GM18519 (cell line): ENCODE measurements around the gene BGLAP.
"Not testable (repeated sequence)": the region's sequence is repeated elsewhere in the genome, so short reads cannot be mapped to it uniquely, and the experiment has no call there.

ENCODE experiments used
- ATAC-seq: cut with Tn5 transposase; IDR thresholded peaks from one replicate; pipeline ENCODE4 v1.9.1; 2021; ENCODE audit warnings: mild to moderate bottlenecking, moderate library complexity; ENCODE audit not compliant: unreplicated experiment, low FRiP score

Gene BGLAP

DNA sequence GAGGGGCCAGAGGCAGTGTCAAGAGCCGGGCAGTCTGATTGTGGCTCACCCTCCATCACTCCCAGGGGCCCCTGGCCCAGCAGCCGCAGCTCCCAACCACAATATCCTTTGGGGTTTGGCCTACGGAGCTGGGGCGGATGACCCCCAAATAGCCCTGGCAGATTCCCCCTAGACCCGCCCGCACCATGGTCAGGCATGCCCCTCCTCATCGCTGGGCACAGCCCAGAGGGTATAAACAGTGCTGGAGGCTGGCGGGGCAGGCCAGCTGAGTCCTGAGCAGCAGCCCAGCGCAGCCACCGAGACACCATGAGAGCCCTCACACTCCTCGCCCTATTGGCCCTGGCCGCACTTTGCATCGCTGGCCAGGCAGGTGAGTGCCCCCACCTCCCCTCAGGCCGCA lies at the start of gene BGLAP:
Gene BGLAP (plus strand): TSS at position 259 of the 400 bp plus-strand sequence. CDS start 48 bp downstream, at position 307.
- no peak for ATAC-seq

DNA sequence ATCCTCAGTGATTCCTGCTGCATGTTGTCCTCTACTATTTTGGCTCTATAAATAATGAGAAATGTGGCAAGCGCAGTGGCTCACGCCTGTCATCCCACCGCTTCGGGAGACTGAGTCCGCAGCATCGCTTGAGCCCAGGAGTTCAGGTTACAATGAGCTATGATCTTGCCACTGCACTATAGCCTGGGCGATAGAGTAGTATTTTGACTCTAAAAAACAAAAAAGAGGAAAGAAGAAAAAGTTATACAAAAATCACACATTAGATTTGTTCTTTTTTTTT lies 48.8 kb upstream of the BGLAP start:
- no peak for ATAC-seq

DNA sequence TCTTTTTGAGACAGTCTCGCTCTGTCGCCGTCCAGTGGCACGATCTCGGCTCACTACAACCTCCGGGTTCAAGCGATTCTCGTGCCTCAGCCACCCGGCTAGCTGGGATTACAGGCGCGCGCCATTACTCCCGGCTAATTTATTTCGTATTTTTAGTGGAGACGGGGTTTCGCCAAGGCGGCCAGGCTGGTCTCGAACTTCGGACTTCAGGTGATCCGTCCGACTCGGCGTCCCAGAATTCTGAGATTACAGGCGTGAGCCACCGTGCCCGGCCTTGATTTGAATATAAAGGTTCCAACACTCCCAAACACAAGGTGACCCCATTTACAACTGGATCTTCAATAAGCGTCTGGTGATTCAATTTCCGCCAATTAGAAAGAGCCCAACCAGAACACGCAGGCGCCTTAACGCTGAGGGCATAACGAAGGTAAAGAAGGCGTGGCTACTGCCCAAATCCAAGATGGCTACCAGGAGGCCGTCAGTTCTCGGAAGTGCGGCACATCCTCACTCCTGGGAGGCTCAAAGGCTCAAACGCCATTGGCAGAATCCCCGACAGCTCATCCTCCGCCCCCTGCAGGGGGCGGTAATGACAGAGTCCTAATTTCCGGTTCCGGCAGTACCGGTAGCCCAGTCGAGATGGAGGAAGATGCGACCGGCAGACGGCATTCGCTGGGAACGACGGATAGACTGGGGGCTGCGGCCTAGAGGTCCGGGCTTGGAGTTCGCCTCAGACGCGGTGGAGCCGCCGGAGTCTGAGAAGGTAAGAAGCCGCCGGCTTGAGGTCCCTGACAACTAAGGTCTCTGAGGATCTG lies 48.3 kb upstream of the BGLAP start, which contains the start of gene SLC25A44:
Gene SLC25A44 (plus strand): TSS at position 617 of the 812 bp plus-strand sequence. CDS start 5,744 bp downstream, outside the sequence.
- peak; percentile 89 for ATAC-seq

DNA sequence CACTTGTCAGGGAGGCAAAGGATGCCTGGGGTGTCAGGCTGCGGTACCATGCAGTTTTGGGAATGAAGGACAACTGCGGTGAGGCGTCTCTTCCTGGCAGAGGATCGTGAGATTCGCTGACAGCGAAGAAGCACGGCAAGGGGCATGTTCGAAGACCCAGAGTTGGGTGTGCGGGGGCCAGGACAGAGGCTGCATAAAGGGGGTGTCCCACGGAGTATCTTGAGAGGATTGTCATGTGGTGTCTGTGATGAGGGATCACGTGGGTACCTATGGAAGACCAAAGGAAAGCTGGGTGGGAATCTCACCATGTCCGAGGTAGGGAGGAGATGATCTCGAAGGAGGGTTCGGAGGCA lies 47.7 kb upstream of the BGLAP start:
- no peak for ATAC-seq

DNA sequence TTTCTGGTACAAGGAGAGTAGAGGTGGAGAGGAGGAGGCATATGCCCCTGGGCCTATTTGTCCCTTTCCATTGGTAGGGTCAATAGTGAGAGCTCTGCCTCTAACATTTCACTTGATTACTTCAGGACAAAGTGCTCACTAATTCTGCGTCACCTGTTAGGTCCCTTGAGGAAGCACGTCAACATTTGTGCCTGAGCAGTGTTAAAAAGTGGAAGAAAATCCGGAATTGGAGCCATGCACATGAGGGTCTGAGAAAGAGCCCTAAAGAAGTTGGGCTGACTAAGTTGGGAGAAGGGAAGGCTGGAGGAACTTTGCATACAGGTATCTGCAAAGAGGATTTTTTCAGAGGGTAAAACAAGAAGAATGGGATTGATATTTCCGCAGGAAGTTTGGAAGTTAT lies 46.1 kb upstream of the BGLAP start:
- ATAC-seq, result no peak

DNA sequence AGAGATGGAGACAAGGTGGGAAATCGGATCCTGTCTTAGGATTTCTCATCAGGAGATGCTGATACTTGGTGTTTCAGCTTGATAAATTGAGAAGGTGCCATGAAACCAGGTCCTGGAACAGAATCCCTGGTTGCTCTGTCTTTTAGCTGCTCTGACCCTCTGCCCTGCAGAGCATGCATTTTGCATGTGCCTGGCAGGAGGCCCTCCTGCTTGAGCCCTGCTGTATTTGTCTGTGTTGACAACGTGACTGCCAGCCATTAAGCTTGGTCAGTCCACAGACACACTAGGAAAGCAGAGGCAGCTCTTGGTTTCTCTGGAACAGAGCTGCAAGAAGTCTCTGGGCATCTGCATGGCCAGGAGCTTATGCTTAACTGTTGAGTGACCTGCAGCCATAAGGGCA lies 45.5 kb upstream of the BGLAP start:
- ATAC-seq, result no peak

DNA sequence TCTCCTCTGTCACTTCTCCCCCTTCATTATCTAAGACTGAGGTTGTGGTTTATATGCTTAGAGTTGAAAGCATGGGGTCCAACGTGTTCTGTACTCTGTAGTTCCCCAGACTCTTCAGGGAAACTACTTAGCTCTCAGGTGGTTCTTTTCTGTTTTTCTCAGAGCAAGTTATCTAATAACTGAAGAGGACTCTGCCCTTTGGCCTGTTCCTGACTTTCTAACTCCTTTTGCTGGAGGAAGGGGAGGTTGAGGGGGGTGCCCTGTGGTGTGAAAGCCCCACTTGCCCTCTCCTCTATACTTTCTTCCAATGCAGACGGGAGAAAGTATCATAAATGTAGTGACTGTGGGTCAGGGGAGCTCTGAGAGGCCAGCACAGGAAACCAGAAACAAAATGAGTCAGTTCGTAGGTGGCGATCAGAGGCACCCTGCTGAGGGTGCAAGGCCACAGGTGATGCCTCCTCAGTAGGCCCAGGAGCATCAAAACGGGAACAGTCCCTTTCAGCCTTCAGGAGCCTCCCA lies 43.1 kb upstream of the BGLAP start:
- no peak for ATAC-seq

DNA sequence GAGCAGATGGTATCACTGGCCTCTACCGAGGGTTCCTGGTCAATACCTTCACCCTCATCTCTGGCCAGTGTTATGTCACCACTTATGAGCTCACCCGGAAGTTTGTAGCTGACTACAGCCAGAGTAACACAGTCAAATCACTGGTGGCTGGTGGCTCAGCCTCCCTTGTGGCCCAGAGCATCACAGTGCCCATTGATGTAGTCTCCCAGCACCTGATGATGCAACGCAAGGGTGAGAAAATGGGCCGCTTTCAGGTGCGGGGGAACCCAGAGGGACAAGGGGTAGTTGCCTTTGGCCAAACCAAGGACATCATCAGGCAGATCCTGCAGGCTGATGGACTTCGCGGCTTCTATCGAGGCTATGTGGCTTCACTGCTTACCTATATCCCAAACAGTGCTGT lies 41.9 kb upstream of the BGLAP start:
- ATAC-seq, result no peak

DNA sequence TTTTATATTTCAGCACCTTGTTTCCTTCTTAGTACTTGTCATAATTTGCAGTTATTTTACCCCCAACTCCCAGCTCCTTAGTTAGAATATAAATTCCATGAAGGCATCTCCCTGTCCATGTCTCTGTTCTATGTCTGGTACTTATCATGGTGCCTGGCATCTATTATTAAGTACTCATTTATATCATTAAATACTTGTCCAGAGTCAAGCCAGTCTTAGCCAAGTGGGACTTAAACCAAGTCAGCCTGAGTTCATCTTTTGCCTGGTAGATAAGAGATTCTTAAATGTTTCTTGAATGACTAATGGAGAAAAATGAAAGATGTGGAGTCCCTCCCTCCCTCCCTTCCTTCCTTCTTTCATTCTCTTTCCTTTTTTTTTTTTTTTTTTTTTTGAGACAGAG lies 38.7 kb upstream of the BGLAP start:
- ATAC-seq, result no peak

DNA sequence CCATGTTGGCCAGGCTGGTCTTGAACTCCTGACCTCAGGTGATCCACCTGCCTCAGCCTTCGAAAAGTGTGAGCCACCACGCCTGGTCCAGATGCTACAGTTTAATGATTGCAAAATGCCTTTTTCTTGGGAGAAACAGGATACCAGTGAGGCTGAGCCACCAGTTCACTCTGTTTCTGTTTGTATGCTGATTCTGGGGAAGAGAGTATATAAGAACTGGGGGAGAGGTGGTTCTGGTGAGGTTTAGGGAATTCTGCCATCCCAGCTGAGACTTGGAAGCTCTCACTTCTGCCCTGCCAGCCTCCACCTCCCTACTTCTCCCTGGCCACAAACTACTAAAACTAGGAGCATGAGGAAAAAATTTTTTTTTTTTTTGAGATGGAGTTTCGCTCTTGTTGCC lies 37.3 kb upstream of the BGLAP start:
- ATAC-seq, result no peak

DNA sequence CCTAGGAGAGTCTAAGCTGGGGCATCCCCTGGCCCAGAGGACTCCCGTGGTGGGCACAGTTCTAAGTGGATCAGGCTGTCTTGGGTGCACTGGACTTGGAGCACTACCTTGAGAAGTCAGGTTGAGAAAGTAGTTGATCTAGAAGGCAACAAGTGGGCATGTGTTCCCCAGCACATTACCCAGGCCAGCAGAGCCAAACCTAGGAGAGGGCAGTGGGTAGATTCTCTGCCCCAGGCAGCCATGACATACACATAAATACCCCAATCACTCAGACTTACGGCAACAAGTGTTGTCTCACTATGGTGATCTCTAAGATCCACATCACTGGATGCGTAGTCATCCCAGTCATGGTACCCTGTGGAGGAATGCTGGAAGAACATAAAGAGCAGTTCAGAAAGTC lies 30.7 kb upstream of the BGLAP start:
- no peak for ATAC-seq

DNA sequence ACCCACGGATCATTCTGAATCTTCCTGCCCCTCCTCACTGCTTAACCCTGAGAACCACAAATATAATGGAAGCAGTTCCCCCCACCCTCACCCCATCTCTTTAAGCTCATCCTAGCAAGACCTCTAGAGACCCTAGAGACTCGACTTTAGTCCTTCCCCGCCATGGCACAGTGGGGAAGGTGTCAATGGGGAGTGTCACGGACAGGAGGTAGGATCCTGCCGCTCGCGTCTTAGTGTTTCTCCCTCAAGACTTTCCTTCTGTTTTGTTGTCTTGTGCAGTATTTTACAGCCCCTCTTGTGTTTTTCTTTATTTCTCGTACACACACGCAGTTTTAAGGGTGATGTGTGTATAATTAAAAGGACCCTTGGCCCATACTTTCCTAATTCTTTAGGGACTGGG lies 29.9 kb upstream of the BGLAP start:
- ATAC-seq, result no peak

DNA sequence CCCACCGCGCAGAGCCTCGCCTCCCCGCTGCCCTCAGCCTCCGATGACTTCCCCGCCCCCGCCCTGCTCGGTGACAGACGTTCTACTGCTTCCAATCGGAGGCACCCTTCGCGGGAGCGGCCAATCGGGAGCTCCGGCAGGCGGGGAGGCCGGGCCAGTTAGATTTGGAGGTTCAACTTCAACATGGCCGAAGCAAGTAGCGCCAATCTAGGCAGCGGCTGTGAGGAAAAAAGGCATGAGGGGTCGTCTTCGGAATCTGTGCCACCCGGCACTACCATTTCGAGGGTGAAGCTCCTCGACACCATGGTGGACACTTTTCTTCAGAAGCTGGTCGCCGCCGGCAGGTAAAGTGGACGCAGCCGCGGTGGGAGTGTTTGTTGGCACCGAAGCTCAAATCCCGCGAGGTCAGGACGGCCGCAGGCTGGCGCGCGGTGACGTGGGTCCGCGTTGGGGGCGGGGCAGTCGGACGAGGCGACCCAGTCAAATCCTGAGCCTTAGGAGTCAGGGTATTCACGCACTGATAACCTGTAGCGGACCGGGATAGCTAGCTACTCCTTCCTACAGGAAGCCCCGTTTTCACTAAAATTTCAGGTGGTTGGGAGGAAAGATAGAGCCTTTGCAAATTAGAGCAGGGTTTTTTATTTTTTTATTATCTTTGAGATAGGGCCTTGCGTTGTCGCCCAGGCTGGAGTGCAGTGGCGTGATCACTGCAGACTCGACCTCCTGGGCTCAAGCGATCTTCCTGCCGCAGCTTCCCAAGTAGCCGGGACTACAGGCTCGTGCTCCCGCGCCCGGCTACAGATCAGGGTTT lies 28.9 kb upstream of the BGLAP start, which contains the start of gene PMF1:
Gene PMF1 (plus strand): TSS at position 175 of the 811 bp plus-strand sequence. CDS start 9 bp downstream, at position 184.
- peak; percentile 66 for ATAC-seq

DNA sequence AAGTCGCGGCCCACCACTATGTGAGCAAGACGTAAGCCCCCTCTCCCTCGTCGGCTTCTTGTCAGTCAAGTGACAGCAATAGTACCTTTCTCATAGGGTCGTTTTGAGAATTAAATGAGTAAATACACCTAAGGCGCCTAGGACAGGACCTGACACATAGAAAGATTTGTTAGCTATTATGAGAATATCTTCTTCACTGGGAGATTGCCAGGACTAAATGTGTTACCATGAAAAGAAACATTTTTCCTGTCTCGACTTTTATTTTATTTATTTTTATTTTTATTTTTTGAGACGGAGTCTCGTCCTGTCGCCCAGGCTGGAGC lies 28.4 kb upstream of the BGLAP start:
- ATAC-seq, result no peak

DNA sequence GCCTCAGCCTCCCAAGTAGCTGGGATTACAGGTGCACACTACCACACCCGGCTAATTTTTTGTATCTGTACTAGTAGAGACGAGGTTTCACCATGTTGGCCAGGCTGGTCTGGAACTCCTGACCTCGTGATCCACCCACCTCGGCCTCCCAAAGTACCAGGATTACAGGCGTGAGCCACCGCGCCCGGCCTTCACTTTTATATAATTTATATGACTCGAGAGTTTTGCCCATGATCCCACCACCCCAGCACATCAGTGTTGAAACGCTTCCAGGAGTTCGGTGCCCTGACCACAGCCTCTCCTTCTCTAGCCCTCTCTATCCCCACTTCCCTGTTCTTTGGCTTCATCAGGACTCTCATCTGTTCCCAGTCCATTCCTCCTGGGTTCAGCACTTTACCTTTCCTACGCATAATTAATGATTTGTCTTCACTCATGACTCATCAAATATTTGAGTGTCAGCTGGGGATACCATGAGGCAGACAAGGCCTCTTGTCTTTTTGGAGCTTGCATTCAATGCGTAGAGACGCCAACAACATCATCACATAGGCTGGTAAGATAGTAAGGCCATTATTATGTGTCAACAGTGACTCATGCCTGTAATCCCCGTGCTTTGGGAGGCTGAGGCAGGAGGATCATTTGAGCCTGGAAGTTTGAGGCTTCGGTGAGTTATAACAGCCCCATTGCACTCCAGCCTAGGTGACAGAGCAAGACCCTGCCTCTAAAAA lies 27.8 kb upstream of the BGLAP start:
- no peak for ATAC-seq

DNA sequence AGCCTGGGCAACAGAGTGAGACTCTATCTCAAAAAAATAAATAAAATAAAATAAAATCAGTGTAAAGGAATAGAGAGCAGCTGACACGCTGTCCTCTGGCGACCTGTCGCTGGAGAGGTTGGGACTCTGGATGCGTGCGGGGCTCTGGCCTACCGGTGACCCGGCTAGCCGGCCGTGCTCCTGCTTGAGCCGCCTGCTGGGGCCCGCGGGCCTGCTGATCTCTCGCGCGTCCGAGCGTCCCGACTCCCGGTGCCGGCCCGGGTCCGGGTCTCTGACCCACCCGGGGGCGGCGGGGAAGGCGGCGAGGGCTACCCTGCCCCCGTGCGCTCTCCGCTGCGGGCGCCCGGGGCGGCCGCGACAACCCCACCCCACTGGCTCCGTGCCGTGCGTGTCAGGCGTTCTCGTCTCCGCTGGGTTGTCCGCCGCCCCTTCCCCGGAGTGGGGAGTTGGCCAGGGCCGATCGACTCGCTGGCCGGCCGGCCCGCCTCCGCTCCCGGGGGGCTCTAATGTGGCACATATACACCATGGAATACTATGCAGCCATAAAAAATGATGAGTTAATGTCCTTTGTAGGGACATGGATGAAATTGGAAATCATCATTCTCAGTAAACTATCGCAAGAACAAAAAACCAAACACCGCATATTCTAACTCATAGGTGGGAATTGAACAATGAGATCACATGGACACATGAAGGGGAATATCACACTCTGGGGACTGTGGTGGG lies 25.5 kb upstream of the BGLAP start:
- not testable (repeated sequence) for ATAC-seq

DNA sequence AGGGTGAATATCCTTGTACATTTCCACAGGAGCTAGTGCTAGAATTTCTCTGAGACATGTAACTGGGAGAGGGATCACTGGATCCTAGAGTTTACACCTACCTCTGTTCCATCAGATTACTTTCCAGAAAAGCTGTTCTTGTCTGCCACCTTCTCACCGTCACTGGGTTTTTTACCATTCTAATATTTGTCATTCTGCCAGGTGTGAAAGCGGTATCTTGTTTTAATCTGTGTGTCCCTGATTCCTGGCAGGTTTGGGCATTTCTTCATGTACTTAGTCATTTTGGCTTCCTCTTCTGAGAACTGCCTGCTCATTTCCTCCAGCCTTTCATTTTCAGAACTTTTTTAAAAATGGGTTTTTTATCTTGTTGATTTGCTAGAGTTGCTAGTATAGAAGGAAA lies 24.1 kb upstream of the BGLAP start:
- ATAC-seq, result no peak

DNA sequence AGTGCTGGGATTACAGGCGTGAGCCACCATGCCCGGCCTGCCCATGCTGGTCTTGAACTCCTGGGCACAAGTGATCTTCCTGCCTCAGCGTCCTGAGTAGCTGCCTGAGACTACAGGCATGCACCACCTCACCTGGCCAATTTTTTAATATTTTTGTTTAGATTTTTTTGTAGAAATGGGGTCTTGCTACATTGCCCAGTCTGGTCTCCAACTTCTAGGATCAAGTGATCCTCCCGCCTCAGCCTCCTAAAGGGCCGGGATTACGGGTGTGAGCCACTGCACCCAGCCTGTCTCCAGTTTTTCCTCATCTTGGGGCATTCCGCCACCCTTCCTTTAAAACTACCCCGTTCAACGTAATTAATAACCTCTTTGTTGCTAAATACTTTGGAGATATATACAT lies 21.8 kb upstream of the BGLAP start:
- no peak for ATAC-seq

DNA sequence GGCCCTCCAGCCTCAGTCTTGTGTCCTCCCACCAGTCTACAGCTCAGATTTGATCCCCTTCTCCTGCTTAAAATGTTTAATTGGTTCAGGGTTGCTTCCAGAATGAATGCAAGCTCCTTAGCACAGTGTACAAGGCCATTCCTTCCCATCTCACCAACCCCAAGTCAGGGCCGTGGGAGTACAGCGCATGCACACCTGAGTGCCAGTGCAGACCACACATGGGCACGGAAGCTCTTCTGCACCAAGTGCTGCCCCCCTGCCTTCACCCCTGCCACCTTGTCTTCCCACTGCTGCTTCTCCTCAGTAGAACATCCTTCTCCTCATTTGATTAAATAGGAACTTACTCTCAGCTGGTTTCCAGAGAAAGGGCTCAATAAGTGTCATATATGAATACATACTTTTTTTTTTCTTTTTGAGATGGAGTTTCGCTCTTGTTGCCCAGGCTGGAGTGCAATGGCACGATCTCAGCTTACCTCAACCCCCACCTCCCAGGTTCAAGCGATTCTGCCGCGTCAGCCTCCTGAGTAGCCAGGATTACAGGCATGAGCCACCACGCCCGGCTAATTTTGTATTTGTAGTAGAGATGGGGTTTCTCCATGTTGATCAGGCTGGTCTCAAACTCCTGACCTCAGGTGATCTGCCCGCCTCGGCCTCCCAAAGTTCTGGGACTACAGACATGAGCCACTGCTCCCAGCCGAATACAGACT lies 19.8 kb upstream of the BGLAP start:
- ATAC-seq, result no peak

DNA sequence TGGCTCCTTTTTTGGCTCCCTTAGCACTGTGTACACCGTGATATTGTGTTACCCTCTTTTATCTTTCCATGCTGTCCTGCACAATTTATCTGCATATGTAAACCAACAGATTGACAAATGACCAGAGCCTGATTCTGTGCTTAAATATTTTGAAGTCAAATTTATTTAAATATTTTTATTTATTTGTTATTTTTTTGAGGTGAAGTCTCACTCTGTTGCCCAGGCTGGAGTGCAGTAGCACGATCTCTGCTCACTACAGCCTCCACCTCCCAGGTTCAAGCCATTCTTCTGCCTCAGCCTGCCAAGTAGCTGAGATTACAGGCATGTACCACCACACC lies 16.3 kb upstream of the BGLAP start:
- ATAC-seq, result no peak
